ENCODE measurements around the gene ATP2A3.

DNA sequence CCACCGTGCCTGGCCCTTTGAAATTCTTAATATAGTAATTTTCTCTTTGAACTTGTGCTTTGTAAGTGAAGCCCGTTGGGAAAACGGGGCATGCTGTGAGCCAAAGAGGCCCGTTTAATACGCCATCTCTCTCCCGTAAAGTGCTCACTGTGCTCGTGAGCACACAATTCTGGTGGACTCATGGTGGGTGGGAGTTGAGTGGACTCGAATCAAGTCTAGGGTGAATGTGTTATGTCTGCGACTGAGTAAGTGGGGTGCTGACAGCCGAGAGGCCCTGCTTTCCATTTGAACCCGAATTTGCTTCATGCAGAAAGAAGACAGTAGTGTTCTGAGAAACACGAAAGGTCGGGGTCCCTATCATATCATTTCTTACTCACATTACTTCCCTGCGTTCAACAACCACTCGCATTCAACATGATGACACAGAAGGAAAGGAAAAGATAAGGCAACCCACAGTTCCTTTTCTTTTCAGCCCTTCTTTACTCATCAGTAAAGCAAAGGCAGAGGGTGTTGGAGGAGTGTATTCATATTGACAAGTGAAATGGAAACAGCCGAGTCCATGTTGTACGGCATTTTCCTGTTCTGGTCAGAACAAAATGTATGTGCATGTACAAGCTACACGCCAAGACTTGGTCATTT lies 4.8 kb upstream of the ATP2A3 start:
- no peak for TF ChIP-seq EZH2 (IDR thresholded peaks at IDR 0.05)
- TF ChIP-seq POLR2AphosphoS5 (IDR thresholded peaks at IDR 0.05; ENCODE audit: borderline replicate concordance, low read depth, low read length): no peak
